Suppressor macrophage (primary cell): ENCODE results near the gene RPS25.
A peak's percentile ranks its signal among the peaks of the same experiment; 100 is the strongest.
"Not testable (repeated sequence)": the region's sequence is repeated elsewhere in the genome, so short reads cannot be mapped to it uniquely, and the experiment has no call there.

ENCODE experiments used
- DNase-seq, 4 experiments: peaks; one replicate each; pipeline ENCODE4 v3.0.0-alpha.2; 2020 to 2022

Gene RPS25

GRCh38 chr11:119038884-119039283 is 20.7 kb upstream of the RPS25 start:
- no peak for DNase-seq

- no peak for DNase-seq
These were observed 16.7 kb upstream of the RPS25 start for GRCh38 chr11:119034813-119035212.

GRCh38 chr11:119033421-119033820 is 15.3 kb upstream of the RPS25 start:
- not testable (repeated sequence) for DNase-seq

GRCh38 chr11:119031912-119032280 is 13.8 kb upstream of the RPS25 start:
- DNase-seq: no peak

- DNase-seq: peak; percentile 98 to 99 (median 99)
These were observed 12.3 kb upstream of the RPS25 start, which contains the start of gene SLC37A4 for GRCh38 chr11:119030329-119031047. TSS of gene SLC37A4 (minus strand) at chr11:119030877.

- DNase-seq: no peak
These were observed 11.8 kb upstream of the RPS25 start for GRCh38 chr11:119030029-119030328.

GRCh38 chr11:119029340-119030028 is 11.3 kb upstream of the RPS25 start:
- peak; percentile 58 to 81 (median 75) for DNase-seq

DNA sequence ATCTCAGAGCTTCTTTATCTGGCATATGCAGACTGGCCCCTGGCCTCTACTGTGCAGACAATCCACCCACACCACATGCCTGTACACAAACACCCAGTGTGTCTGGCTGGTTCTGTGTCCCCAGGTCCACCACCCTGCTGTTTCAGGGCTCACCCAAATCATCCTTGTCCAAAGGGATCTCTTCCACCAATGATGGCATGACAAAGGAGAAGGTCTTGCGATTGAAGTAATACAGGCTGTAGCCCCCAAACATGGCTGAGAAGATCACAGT is 10.9 kb upstream of the RPS25 start:
- no peak for DNase-seq

DNA sequence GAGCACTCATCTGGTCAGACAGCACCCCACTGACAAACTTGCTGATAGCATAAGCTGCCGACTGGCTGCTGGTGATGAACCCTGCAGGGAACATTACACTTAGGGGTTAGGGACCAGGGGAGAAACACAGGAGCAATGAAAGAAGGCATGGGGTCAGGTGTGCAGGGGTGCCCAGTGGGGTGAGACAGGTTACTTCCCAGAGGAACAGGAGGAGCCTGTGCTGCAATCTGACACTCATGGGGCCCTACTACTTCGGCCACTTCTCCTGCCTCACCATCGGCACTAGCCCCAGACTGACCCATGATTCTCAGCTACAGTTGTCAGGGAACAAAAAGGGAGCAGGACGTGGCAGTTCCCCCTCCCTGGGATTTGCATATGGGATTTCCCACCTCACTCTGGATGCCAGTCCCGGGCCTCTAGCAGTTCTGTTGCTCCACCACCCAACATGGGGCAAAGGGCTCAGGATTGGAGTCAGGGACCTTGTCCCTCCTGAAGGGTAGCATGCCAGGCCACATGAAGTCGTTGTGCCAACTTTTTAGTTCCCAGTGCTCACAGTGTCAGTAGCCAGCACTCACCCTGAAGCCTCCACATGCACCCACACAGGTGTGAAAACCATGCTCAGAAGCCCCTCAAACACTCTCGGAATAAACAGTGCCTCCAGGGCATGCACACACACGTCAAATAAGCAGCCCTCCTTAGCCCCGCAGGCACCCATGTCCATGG is 10.4 kb upstream of the RPS25 start:
- DNase-seq: peak in 1 of 4 experiments; percentile 10

DNA sequence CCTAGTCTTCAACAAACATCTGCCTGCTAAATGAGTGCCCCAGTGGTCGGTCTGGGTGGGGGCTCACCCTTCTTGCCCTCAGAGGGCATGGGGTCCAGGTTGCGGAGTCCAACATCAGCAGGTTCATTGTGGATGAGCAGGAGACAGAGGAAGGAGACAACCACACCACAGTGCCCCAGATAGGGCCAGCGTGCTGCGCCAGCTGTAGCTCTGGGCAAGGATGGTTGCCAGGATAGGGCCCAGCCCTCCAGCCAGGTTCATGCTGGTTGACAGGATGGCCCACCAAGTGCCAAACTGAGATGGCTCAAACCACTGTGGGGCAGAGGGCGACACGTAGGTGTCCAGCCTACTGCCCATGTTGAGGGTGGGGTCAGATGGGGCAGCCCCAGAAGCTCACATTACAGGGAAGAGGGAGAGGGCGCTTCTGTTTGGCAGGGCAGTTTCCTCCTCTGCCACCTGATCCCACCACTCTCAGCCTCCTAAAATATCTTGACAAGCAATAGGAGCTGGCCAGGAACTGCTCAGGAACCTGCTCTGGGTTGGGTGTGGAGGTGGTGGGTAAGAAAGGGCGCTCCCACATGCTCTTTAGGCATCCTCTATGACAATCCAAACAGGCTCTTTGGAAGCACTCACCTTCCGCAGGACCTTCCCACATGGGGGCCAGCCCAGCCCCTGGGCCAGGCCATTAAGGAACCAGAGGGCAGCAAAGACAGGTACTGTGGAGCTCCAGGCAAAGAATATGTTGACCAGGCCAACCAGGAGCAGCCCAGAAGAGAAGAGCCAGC is 9.6 kb upstream of the RPS25 start:
- DNase-seq: no peak

DNA sequence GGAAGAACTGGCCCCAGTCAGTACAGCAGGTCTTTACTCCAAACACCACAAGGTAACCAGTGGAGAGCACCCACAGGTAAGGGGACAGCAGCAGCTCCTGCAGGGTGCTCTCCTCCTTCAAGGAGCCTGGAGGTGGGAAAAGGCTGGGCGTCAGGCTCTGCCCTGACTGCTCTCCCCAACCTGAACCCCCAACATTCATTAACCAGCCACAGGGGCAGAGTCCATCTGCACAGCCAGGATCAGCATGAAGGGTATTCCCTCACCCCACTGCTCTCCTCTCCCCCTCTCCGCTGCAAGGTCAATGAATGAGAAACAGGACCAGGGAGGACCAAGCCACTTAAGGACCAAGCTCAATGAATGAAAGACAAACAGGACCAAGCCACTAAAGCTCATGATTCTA is 8.8 kb upstream of the RPS25 start:
- no peak for DNase-seq

DNA sequence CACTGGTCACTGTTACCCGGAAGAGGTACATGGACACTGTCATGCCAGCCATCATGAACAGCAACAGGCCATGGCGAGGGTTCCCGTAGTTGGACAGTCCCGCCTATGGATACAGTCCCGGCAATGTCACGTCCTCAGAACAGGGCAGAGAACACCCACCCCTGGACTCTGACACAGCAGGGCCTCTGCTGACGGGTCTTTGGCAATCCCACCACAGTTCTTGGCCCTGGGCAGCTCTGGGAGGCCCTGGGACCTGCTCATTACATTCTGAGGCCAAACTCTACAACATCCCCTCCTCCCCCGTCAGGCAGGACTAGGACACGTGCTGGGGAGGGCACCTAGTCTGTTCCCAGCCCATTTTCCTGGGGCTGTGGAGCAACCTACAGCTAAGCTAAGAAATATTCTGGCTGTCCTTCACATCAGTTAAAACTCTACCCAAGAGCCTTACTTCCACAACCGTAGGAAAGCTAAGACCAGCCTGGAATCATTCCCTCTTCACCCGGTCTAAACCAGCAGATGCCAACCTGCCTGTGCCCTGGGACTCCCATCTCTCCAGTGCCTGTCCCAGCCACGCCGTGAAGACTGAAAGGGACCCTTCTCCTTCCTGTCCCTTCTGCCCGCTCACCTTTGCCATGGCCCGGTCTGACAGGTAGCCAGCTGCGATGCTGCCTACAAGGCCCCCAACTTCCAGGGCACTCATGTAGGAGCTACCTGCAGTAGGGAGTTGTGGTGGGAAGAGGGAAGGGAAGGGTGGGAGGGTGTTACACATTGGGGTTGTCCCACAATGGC is 8.0 kb upstream of the RPS25 start:
- DNase-seq: no peak

GRCh38 chr11:119025541-119025940 is 7.4 kb upstream of the RPS25 start:
- DNase-seq: no peak

DNA sequence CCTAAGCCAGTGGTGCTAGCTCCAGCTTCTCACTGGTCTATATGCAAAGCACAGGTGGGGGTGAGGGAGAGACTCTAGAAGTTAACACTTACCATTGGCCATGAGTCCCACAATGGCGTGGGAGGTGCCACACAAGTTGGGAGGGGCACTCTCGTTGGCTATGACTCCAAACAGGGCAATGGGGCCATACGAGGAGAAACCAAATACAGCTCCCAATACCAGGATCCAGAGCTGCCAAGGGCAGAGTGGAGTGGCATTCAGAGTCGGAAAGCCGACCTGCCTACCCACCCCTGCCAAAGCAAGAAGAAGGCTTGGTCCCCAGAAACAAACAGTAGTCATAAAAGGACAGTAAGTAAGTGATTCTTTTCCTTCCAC is 6.9 kb upstream of the RPS25 start:
- no peak for DNase-seq

GRCh38 chr11:119024430-119025098 is 6.4 kb upstream of the RPS25 start:
- DNase-seq: no peak

DNA sequence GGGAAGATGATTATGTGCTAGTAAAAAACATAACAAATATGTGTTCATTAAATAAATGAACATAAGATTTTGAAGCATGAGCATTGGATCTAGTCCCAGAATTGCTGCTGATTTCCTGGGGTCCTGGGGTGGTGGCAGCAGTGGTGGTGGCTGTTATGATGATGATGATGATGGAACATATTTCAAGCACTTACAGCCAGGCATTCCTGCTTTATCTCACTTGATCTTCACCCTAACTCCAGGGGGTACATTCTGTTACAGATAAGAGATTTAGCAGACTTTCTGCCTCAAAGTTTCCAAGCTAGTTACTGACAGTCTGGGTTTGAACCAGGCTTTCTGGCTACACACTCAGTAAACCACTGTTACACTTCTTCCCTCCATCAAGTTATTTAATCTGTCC is 5.6 kb upstream of the RPS25 start:
- DNase-seq: no peak

- DNase-seq: no peak
These were observed 3.5 kb upstream of the RPS25 start for GRCh38 chr11:119021631-119022030.

DNA sequence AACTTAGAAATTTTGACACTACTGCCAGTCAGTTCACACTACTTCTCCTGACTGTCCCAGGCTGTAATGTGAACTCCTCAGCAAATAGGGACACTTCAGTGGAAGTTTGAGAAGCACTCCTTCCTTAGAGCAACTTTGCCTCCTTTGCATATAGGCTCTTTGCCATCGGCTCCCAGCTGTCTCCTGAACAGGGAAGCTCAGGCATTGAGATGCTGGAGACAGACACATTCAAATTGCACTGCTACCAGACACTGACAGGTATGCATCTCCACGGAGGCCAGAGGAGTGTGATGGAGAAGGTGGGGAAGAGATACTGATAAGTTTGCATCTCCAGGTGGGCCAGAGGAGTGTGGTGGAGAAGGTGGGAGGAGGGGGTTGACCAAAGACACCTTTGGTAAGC is 1.9 kb upstream of the RPS25 start:
- DNase-seq: no peak

GRCh38 chr11:119017377-119017776 is 766 bp downstream of the RPS25 start:
- not testable (repeated sequence) for DNase-seq

GRCh38 chr11:119016216-119017009 is 1.7 kb downstream of the RPS25 start:
- DNase-seq: no peak

DNA sequence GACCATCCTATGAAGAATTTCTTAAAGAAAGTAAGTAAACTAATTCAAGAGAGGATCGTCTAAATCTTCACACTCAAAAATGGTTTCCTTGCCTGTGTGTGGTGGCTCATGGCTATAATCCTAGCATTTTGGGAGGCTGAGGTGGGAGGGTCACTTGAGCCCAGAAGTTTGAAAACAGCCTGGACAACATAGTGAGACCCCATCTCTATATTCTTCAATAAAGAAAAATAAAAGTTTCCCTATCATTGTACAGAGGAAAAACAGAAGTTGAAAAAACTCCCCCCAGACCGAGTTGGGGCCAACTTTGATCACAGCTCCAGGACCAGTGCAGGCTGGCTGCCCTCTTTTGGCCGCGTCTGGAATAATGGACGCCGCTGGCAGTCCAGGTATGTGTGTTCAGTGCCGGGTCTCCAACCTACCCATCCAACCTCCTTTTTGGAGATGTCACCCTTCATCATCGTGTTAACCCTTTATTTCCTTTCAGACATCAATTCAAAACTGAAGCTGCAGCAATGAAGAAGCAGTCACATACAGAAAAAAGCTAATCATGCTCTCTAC is 3.0 kb downstream of the RPS25 start:
- DNase-seq: peak in 1 of 4 experiments; percentile 21
